ENCODE measurements around the gene ZBED1.

Gene ZBED1

DNA sequence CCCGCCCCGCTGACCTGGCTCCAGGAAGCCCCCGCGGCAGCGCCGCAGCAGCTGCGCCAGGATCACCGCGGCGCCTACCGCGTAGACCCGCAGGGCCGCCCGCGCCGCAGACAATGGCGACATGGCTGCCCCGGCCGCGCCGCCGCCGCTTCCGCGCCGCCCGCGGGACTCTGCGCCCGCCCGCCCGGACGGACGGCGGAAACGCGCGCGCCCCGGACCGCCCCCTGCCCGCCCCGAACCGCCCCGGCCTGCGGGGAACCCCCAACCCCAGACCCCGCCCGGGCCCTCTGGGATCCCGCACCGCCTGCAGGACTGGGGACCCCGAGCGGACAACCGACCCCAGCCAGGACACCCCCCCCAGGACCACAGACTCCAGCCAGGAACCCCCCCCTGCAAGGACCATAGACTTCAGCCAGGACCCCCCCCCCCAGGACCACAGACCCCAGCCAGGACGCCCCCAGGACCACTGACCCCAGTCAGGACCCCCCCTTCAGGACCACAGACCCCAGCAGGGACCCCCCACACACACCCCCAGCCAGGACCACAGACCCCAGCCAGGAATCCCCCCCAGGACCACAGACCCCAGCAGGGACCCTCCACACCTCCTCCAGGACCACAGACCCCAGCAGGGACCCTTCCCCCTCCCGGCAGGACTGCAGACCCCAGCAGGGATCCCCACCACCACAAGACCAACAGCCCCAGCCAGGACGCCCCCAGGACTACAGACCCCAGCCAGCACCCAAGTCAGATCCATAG, at the start of gene ZBED1, which contains the start of gene DHRSX:
Gene ZBED1, minus strand, starts transcription at position 174 of the 756 bp plus-strand sequence. CDS start 10,257 bp downstream, outside the sequence.
Gene DHRSX, minus strand, starts transcription at position 174 of the 756 bp plus-strand sequence. Its CDS starts 51 bp downstream, at position 123.
- no peaks in the 10 kb centered on the region for H3K27me3 Mint-ChIP-seq
- H3K4me3 Mint-ChIP-seq, result peak within 1 kb of the TSS; percentile 77

GRCh38 chrX:2549876-2550275, 49.1 kb upstream of the ZBED1 start:
- CTCF ChIA-PET, result no interaction called here
- Mint-ChIP-seq H3K36me3 (no peaks in the 10 kb centered on the region), H3K9me3 (peaks cover 4% of the 10 kb centered on the region), H3K4me1 (no peaks in the 10 kb centered on the region), H3K27me3 (no peaks in the 10 kb centered on the region), H3K4me3 (no peak overlapping the region), H3K27ac (no peak overlapping the region)
- no peak for DNase-seq

More for the DNA sequence above, at the start of gene ZBED1, which contains the start of gene DHRSX:
- Mint-ChIP-seq H3K4me1 (peaks cover 35% of the 10 kb centered on the region), H3K27ac (peak within 1 kb of the TSS; percentile 86), H3K36me3 (peaks cover 11% of the 10 kb centered on the region), H3K9me3 (no peaks in the 10 kb centered on the region)
- CTCF ChIA-PET, result no interaction called here
- peak; percentile 70 for DNase-seq

GRCh38 chrX:2548711-2549423, 48.1 kb upstream of the ZBED1 start:
- DNase-seq, result no peak
- Mint-ChIP-seq H3K27me3 (no peaks in the 10 kb centered on the region), H3K4me1 (no peaks in the 10 kb centered on the region), H3K27ac (no peak overlapping the region), H3K36me3 (no peaks in the 10 kb centered on the region), H3K4me3 (no peak overlapping the region), H3K9me3 (peaks cover 4% of the 10 kb centered on the region)
- CTCF ChIA-PET, result no interaction called here

DNA sequence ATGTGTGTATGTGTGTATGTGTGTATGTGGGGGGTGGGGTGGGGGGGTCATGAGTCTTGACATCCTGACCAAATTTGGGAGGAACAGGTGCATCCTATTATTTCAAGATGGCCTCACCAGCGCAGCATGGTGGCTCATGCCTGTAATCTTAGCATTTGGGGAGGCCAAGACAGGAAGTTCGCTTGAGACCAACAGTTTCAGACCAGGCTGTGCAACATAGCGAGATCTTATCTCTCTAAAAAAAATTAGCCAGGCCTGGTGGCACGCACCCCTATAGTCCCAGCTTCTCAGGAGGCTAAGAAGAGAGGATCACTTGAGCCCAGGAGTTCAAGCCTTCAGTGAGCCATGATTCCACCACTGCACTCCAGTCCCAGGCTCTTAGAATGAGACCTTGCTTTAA, 47.0 kb upstream of the ZBED1 start:
- H3K27me3 Mint-ChIP-seq, result no peaks in the 10 kb centered on the region

DNA sequence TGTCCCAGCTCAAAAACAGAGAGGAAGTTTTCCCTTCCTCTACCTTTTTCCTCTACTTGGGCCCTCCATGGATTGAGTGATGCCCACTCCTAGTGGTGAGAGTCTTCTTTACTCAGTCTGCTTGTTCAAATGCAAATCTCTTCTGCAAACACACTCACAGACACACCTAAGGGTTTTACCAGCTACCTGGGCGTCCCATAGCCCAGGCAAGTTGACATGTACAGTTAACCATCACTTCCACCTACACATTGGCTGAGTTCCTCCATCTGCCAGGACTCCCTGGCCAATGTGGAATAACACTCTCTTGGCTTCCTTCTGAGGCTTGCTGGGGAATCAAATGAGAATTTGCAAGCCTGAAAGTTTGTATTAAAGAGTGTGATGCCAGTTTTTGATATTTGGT, 45.7 kb upstream of the ZBED1 start:
- no peaks in the 10 kb centered on the region for H3K4me1 Mint-ChIP-seq
- H3K4me3 Mint-ChIP-seq, result no peak overlapping the region
- no peak overlapping the region for H3K27ac Mint-ChIP-seq
- no peaks in the 10 kb centered on the region for H3K27me3 Mint-ChIP-seq
- CTCF ChIA-PET, result no interaction called here
- no peaks in the 10 kb centered on the region for H3K36me3 Mint-ChIP-seq
- peaks cover 4% of the 10 kb centered on the region for H3K9me3 Mint-ChIP-seq
- DNase-seq, result no peak

More for the DNA sequence above, 47.0 kb upstream of the ZBED1 start:
- DNase-seq, result no peak
- Mint-ChIP-seq H3K4me3 (no peak overlapping the region), H3K27ac (no peak overlapping the region), H3K4me1 (no peaks in the 10 kb centered on the region), H3K36me3 (no peaks in the 10 kb centered on the region), H3K9me3 (peaks cover 4% of the 10 kb centered on the region)
- CTCF ChIA-PET, result no interaction called here

DNA sequence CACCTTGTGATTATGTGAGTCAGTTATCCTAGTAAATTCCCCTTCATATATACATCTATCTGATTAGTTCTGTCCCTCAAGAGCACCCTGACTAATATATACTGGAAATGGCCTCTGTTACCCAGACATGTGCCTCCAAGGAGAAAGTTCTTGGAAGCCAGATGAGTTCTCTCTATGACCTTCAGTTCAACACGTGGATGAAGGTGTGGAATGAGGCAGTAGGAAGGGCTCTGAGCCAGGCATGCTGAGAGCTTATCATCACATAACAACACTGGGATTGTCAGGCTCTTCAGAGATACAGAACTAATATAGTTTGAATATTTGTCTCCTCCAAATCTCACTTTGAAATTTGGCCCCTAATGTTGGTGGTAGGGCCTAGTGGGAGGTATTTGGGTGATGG, 44.4 kb upstream of the ZBED1 start:
- Mint-ChIP-seq H3K27ac (no peak overlapping the region), H3K4me3 (no peak overlapping the region), H3K36me3 (no peaks in the 10 kb centered on the region), H3K27me3 (no peaks in the 10 kb centered on the region), H3K4me1 (no peaks in the 10 kb centered on the region), H3K9me3 (peaks cover 4% of the 10 kb centered on the region)
- DNase-seq, result no peak
- CTCF ChIA-PET, result no interaction called here

- DNase-seq, result no peak
- Mint-ChIP-seq H3K36me3 (no peaks in the 10 kb centered on the region), H3K4me1 (no peaks in the 10 kb centered on the region), H3K27me3 (no peaks in the 10 kb centered on the region), H3K9me3 (peaks cover 4% of the 10 kb centered on the region), H3K27ac (no peak overlapping the region), H3K4me3 (no peak overlapping the region)
- CTCF ChIA-PET, result no interaction called here
These were observed 42.2 kb upstream of the ZBED1 start for GRCh38 chrX:2542826-2543521.

DNA sequence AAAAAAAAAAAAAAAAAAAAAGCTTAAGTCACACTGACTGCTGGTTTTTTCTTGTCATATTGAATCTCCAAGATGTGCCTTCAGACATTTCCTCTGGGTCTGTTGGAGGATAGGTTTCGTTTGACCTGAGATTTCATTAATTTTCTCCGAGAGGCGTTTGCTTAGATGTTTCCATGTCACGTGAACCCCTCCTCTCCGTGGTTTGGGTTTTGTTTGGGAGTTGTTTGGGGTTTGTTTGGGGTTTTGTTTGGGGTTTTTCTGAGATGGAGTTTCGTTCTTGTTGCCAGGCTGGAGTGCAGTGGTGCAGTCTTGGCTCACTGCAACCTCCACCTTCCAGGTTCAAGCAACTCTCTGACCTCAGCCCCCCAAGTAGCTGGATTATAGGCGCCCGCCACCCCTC, 40.8 kb upstream of the ZBED1 start:
- no peak overlapping the region for H3K27ac Mint-ChIP-seq
- CTCF ChIA-PET, result no interaction called here
- no peaks in the 10 kb centered on the region for H3K27me3 Mint-ChIP-seq
- no peak for DNase-seq
- no peak overlapping the region for H3K4me3 Mint-ChIP-seq
- no peaks in the 10 kb centered on the region for H3K36me3 Mint-ChIP-seq
- H3K9me3 Mint-ChIP-seq, result peaks cover 4% of the 10 kb centered on the region
- H3K4me1 Mint-ChIP-seq, result no peaks in the 10 kb centered on the region

GRCh38 chrX:2540426-2540947, 39.7 kb upstream of the ZBED1 start:
- CTCF ChIA-PET, result no interaction called here
- H3K4me1 Mint-ChIP-seq, result no peaks in the 10 kb centered on the region
- H3K27ac Mint-ChIP-seq, result no peak overlapping the region
- H3K27me3 Mint-ChIP-seq, result no peaks in the 10 kb centered on the region
- no peak for DNase-seq
- H3K36me3 Mint-ChIP-seq, result no peaks in the 10 kb centered on the region
- H3K9me3 Mint-ChIP-seq, result no peaks in the 10 kb centered on the region
- H3K4me3 Mint-ChIP-seq, result no peak overlapping the region

DNA sequence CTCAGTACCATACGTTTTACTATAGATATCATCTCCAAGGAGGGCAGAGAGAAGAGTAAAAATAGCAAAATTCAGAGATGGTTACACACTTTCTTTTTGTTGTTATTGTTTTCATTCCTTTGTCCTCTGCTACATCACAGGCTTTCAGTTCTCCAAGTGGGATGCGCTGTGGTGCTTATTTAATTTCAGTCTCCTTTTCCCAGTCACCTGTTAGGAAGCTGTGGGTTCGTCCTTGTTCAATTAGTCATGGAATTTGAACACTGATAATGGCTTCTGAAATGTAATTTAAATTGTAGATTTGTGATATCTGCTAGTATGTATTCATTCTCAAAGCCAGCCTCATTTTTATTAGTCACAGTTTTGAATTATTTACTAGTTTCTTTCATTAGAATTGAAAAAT, 38.8 kb upstream of the ZBED1 start:
- H3K4me3 Mint-ChIP-seq, result no peak overlapping the region
- CTCF ChIA-PET, result no interaction called here
- no peaks in the 10 kb centered on the region for H3K9me3 Mint-ChIP-seq

DNA sequence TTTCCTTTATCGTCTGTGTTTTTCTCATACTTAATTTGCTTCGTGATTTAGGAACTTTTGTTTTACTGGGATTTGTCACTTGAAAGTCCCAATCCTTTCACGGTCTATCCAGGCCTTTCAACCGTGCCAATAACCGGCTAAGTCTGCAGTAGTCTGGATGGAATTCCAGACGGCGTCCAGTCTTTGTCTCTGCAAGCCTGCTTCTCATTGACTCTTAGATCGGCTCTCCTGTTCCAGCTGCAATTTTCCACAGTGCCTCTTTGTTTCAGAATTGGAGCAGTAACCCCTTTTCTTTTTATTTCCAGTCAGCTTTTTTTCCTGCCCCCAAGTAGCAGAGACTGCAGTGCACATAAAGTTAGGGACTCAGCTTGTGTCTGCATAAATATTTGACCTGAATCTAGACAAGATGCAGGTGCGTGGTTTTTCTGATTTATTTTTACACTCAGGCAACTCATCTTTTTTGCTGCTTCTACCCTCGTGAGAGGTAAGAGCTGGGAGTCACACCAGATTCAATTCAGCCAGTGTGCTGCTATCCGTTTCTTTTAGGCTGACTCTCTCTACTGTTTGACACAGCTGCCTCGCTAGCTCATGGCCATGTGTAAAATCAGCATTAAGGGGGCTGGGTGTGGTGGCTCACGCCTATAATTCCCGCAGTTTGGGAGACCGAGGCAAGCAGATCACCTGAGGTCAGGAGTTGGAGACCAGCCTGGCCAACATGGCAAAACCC, 37.4 kb upstream of the ZBED1 start:
- Mint-ChIP-seq H3K4me1 (no peaks in the 10 kb centered on the region), H3K9me3 (no peaks in the 10 kb centered on the region), H3K4me3 (no peak overlapping the region), H3K27ac (no peak overlapping the region), H3K36me3 (no peaks in the 10 kb centered on the region), H3K27me3 (no peaks in the 10 kb centered on the region)
- CTCF ChIA-PET, result no interaction called here
- DNase-seq, result no peak

More for the DNA sequence above, 38.8 kb upstream of the ZBED1 start:
- no peaks in the 10 kb centered on the region for H3K4me1 Mint-ChIP-seq
- H3K36me3 Mint-ChIP-seq, result no peaks in the 10 kb centered on the region
- no peaks in the 10 kb centered on the region for H3K27me3 Mint-ChIP-seq
- DNase-seq, result no peak
- H3K27ac Mint-ChIP-seq, result no peak overlapping the region

DNA sequence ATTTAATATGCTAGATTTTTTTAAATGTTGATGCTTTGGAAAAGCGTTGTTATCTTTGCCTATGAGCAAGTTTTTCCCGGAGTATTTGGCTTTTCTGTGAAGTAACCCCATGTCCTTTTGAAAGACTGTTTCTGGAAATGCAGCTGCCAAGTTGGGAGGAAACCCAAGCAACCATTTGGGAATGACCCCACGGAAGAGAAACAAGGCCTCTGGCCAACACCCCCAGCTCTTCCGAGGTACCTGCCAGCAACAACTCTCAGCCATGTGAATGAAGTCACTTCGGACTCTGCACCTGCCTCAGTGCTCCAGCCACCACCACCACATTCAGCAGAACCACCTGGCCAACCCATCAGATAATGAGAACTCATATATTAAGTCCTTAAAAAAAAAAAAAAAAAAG, 36.2 kb upstream of the ZBED1 start:
- no peaks in the 10 kb centered on the region for H3K36me3 Mint-ChIP-seq

DNA sequence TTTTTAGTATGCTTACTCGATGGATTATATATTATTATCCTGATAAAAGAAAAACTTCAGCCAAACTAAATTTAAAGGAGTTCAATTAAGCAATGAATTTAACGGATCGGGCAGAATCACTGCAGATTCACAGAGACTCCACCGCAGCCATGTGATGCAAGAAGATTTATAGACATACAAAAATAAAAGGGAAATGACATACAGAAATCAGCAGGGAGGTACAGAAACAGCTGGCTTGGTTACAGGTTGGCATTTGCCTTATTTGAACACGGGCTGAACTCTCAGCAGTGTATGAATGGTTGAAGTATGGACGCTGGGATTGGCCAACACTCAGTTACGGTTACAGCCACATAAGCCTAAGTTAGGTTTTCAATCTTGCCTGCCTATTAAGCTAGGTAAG, 35.4 kb upstream of the ZBED1 start:
- Mint-ChIP-seq H3K4me3 (no peak overlapping the region), H3K36me3 (no peaks in the 10 kb centered on the region), H3K27me3 (no peaks in the 10 kb centered on the region), H3K4me1 (no peaks in the 10 kb centered on the region), H3K9me3 (no peaks in the 10 kb centered on the region), H3K27ac (no peak overlapping the region)
- DNase-seq, result no peak
- CTCF ChIA-PET, result no interaction called here

More for the DNA sequence above, 36.2 kb upstream of the ZBED1 start:
- Mint-ChIP-seq H3K9me3 (no peaks in the 10 kb centered on the region), H3K4me3 (no peak overlapping the region), H3K4me1 (no peaks in the 10 kb centered on the region), H3K27me3 (no peaks in the 10 kb centered on the region), H3K27ac (no peak overlapping the region)
- no peak for DNase-seq
- CTCF ChIA-PET, result no interaction called here

Measured in activated naive CD4-positive, alpha-beta T cell treated with anti-CD3 and anti-CD28 coated beads, Interleukin-2, amount 10 ng/mL, durations not matched to agents 7 days and 5 days (primary cell).